Heart right ventricle (tissue), 16 donors: ENCODE results near the gene NT5DC4. TPM values are rescaled to one million over a fixed set of nuclear protein-coding genes. Genes with fewer than 3 reads are reported as not detected.
A peak's percentile ranks its signal among the peaks of the same experiment; 100 is the strongest.

Experiments
- ATAC-seq, 8 donors: fragments of 200-7000 bp; cut with Tn5 transposase; one replicate each; pipeline ENCODE4 v1.9.1; 2020; ENCODE audit warnings: mild to moderate bottlenecking in 8 of 8, moderate library complexity in 8 of 8, moderate number of reproducible peaks in 1 of 8
- DNase-seq, 2 donors: peaks; one replicate each; pipeline ENCODE4 v3.0.0-alpha.2; 2020
- H3K27ac ChIP-seq, 10 donors: fragments of 200-600 bp; sonication (generic) in 2 of 10; one replicate each; pipeline versions ENCODE4 v1.5.0 to v1.8.0; 2020 to 2022; ENCODE audit warnings: mild to moderate bottlenecking in 3 of 10
- H3K27me3 ChIP-seq, 7 donors: fragments of 200-600 bp; one replicate each; pipeline ENCODE4 v1.8.0; 2021 to 2022; ENCODE audit warnings: mild to moderate bottlenecking in 2 of 7
- H3K36me3 ChIP-seq, 9 donors: fragments of 200-600 bp; sonication (generic) in 1 of 9; one replicate each; pipeline versions ENCODE4 v1.5.0 to v1.8.0; 2020 to 2022; ENCODE audit warnings: mild to moderate bottlenecking in 2 of 9
- H3K4me1 ChIP-seq, 9 donors: fragments of 200-600 bp; sonication (generic) in 1 of 9; one replicate each; pipeline versions ENCODE4 v1.5.0 to v1.8.0; 2020 to 2022; ENCODE audit warnings: mild to moderate bottlenecking in 4 of 9
- H3K4me3 ChIP-seq, 10 donors: fragments of 200-600 bp; sonication (generic) in 2 of 10; one replicate each; pipeline versions ENCODE4 v1.5.0 to v1.8.0; 2020 to 2022; ENCODE audit warnings: mild to moderate bottlenecking in 7 of 10, moderate library complexity in 2 of 10
- H3K9me3 ChIP-seq, 11 donors: fragments of 200-600 bp in 10 of 11; sonication (generic) in 2 of 11; one replicate each; pipeline versions ENCODE4 v1.5.0 to v1.8.0; 2013 to 2022; ENCODE audit warnings: mild to moderate bottlenecking in 2 of 11, control low read depth in 1 of 11, moderate library complexity in 1 of 11
- CTCF ChIP-seq, 9 donors: fragments of 200-600 bp; sonication (generic) in 2 of 9; IDR thresholded peaks; one replicate each; pipeline versions ENCODE4 v1.5.0 to v1.8.0; 2021 to 2022; ENCODE audit warnings: antibody characterized with exemption in 9 of 9, mild to moderate bottlenecking in 5 of 9, moderate library complexity in 1 of 9
- WGBS, 2 donors: extraction: QIAGEN DNeasy Blood & Tissue Kit; methylation state at CpG; one replicate each; pipeline ENCODE4 v1.1.7; 2013; ENCODE audit warnings: inconsistent platforms in 1 of 2; 5-methylcytosine and 5-hydroxymethylcytosine counted together
- intact Hi-C, 10 donors: fragments of 100-400 bp; cut with DNase I; formaldehyde crosslinking; loops; one replicate each; pipeline versions ENCODE4 v1.11.1 to v1.14.2; 2022
- polyA plus RNA-seq, 2 donors: library from polyadenylated mRNA; stranded (reverse); fragments of 200-250 nt; gene quantifications; one replicate each; pipeline ENCODE4 v1.2.3, GENCODE V29; 2013
- total RNA-seq, 10 donors: library from RNA; stranded (reverse); fragmentation: NEBNext Ultra II Directional in 3 of 10; extraction: Animal tissue kit (Norgen Biotek cat#: 25700) in 3 of 10; gene quantifications; one replicate each; pipeline versions ENCODE4 v1.2.1 to v1.2.4, GENCODE V29; 2021 to 2023
- donor health status: Arrhythmogenic right ventricular cardiomyopathy.
- donor health status: ischemic (EF 13 %, LVEDD 7.1; RV severe dilation, severe dysfunction).
- donor health status: healthy with polysubstance abuse.
- donor health status: DM: no; HTN: yes; CAD: no.
- donor health status: DM: no; HTN: no; CAD: no.
- donor health status: ischemic (EF 25% LVEDD 6.9; RV normal size, moderate dysfunction).
- donor health status: ischemic (EF 25% LVEDD 5.7; RV mildly dilated, moderate dysfunction).
- donor health status: healthy.
- donor health status: DM: yes; HTN: yes; CAD: no.
- donor health status: Ischemic cardiomyopathy.
- donor health status: ischemic (EF 35%, LVEDD 5.7; RV mildly dilated, moderate dysfunction).
- donor health status: nonischemic (EF 11% LVEDD 7.7; RV severe dilation, severe dysfunction).
- donor health status: DM: yes; HTN: yes; CAD: no.
- donor health status: PGD.
- donor health status: ischemic (EF 29% LVEDD 5.4; RV normal size, mild dysfunction).
- donor health status: nonischemic (EF 23%, LVEDD 6.1; RV moderate dilation, normal function).

Gene NT5DC4
- total and polyA plus RNA-seq, 12 donors: 0.35 TPM; not detected in 11

GRCh38 chr2:112692918-112693317 is 27.9 kb upstream of the NT5DC4 start:
- no peak for DNase-seq
- no peaks in the 10 kb centered on the region for H3K9me3 ChIP-seq
- no peaks in the 10 kb centered on the region for H3K36me3 ChIP-seq
- no peak for TF ChIP-seq CTCF (IDR thresholded peaks at IDR 0.05)
- H3K27me3 ChIP-seq: no peaks in the 10 kb centered on the region
- no peak overlapping the region for H3K4me3 ChIP-seq
- peak overlapping the region in 1 of 10 donors; percentile 79 for H3K27ac ChIP-seq
- 94 to 96% methylated on average over 1 of the region's 1 CpG for WGBS, 2 donors
- intact Hi-C loops: loop anchor here in 6 of 10 donors (5.0 to 10.0 kb wide), 4 partner anchors 66 to 91 kb away; no protein-coding TSS in a partner anchor
- ATAC-seq: no peak
- H3K4me1 ChIP-seq: peaks cover 0 to 33% (median 0%) of the 10 kb centered on the region in 9 donors

GRCh38 chr2:112693596-112693995 is 27.2 kb upstream of the NT5DC4 start:
- 81 to 90% methylated on average over 9 of the region's 9 CpGs for WGBS, 2 donors
- H3K36me3 ChIP-seq: no peaks in the 10 kb centered on the region

GRCh38 chr2:112694182-112694581 is 26.6 kb upstream of the NT5DC4 start:
- ATAC-seq: no peak
- DNase-seq: no peak
- no peak overlapping the region for H3K4me3 ChIP-seq
- peaks cover 0 to 43% (median 0%) of the 10 kb centered on the region in 9 donors for H3K4me1 ChIP-seq
- 96 to 98% methylated on average over 12 of the region's 12 CpGs for WGBS, 2 donors
- H3K36me3 ChIP-seq: no peaks in the 10 kb centered on the region
- intact Hi-C loops: loop anchor here in 6 of 10 donors (5.0 to 10.0 kb wide), 4 partner anchors 67 to 92 kb away; no protein-coding TSS in a partner anchor
- no peak for TF ChIP-seq CTCF (IDR thresholded peaks at IDR 0.05)
- no peak overlapping the region for H3K27ac ChIP-seq
- H3K9me3 ChIP-seq: no peaks in the 10 kb centered on the region
- no peaks in the 10 kb centered on the region for H3K27me3 ChIP-seq

More at GRCh38 chr2:112693596-112693995, 27.2 kb upstream of the NT5DC4 start:
- no peak for DNase-seq
- intact Hi-C loops: loop anchor here in 6 of 10 donors (5.0 to 10.0 kb wide), 4 partner anchors 66 to 91 kb away; no protein-coding TSS in a partner anchor
- no peak for ATAC-seq
- Histone ChIP-seq H3K27me3 (no peaks in the 10 kb centered on the region), H3K9me3 (no peaks in the 10 kb centered on the region), H3K4me3 (no peak overlapping the region), H3K27ac (no peak overlapping the region), H3K4me1 (peaks cover 0 to 37% (median 0%) of the 10 kb centered on the region in 9 donors)
- TF ChIP-seq CTCF (IDR thresholded peaks at IDR 0.05): no peak

- H3K4me3 ChIP-seq: no peak overlapping the region
- peaks cover 0 to 7% (median 0%) of the 10 kb centered on the region in 7 donors for H3K27me3 ChIP-seq
- H3K9me3 ChIP-seq: no peaks in the 10 kb centered on the region
- TF ChIP-seq CTCF (IDR thresholded peaks at IDR 0.05): no peak
- 87 to 88% methylated on average over 3 of the region's 3 CpGs for WGBS, 2 donors
- peak overlapping the region in 2 of 10 donors; percentile 40 to 87 for H3K27ac ChIP-seq
- H3K4me1 ChIP-seq: peaks cover 0 to 38% (median 0%) of the 10 kb centered on the region in 9 donors
- ATAC-seq (no peak), DNase-seq (no peak)
- no peaks in the 10 kb centered on the region for H3K36me3 ChIP-seq
- intact Hi-C loops: loop anchor here in 2 of 10 donors (10.0 kb wide), 1 partner anchor 74 kb away; no protein-coding TSS in a partner anchor
Observed at GRCh38 chr2:112698834-112699515, 21.8 kb upstream of the NT5DC4 start.
